ENCODE measurements around the gene PRDM12. TPM values are rescaled to one million over a fixed set of nuclear protein-coding genes. Genes with fewer than 3 reads are reported as not detected.

PRDM12 gene
- total RNA-seq, 1 donor from 2014 or later: not detected

- Histone ChIP-seq H3K4me1 (peaks cover 0 to 10% of the 10 kb centered on the region in 2 donors), H3K27ac (peak overlapping the region; percentile 71 to 77), H3K27me3 (no peaks in the 10 kb centered on the region), H3K4me3 (peak overlapping the region; percentile 50 to 58), H3K36me3 (no peaks in the 10 kb centered on the region), H3K9me3 (no peaks in the 10 kb centered on the region)
- TF ChIP-seq CTCF (IDR thresholded peaks at IDR 0.05): no peak
- DNase-seq (ENCODE audit: low spot score in 2 of 2): peak in 1 of 2 donors; percentile 86
- intact Hi-C loops (cut with DNase I): loop anchor here (2.0 to 10.0 kb wide), 4 partner anchors 111 to 1665 kb away; partner anchors contain the start of genes FUBP3, NUP214 and SETX
Observed at GRCh38 chr9:130689937-130690700, 25.7 kb downstream of the PRDM12 start.

GRCh38 chr9:130692321-130692720 is 27.9 kb downstream of the PRDM12 start:
- intact Hi-C loops (cut with DNase I): loop anchor here (5.0 to 10.0 kb wide), 2 partner anchors 155 to 432 kb away; partner anchors contain the start of gene NUP214
- no peaks in the 10 kb centered on the region for H3K27me3 ChIP-seq
- no peak for TF ChIP-seq CTCF (IDR thresholded peaks at IDR 0.05)
- no peak overlapping the region for H3K27ac ChIP-seq
- H3K9me3 ChIP-seq: no peaks in the 10 kb centered on the region
- H3K36me3 ChIP-seq: peaks cover 8 to 18% of the 10 kb centered on the region in 2 donors
- H3K4me3 ChIP-seq: peak overlapping the region in 1 of 2 donors; percentile 77
- peaks cover 0 to 14% of the 10 kb centered on the region in 2 donors for H3K4me1 ChIP-seq
- DNase-seq (ENCODE audit: low spot score in 2 of 2): no peak

GRCh38 chr9:130693101-130693425 is 28.7 kb downstream of the PRDM12 start:
- Histone ChIP-seq H3K4me1 (peaks cover 0 to 14% of the 10 kb centered on the region in 2 donors), H3K27ac (peak overlapping the region; percentile 15 to 37), H3K4me3 (peak overlapping the region; percentile 43 to 77), H3K36me3 (peaks cover 13 to 24% of the 10 kb centered on the region in 2 donors), H3K9me3 (no peaks in the 10 kb centered on the region), H3K27me3 (no peaks in the 10 kb centered on the region)
- intact Hi-C loops (cut with DNase I): loop anchor here (1.0 to 10.0 kb wide), 3 partner anchors 19 to 432 kb away; partner anchors contain the start of gene NUP214
- DNase-seq (ENCODE audit: low spot score in 2 of 2): no peak
- TF ChIP-seq CTCF (IDR thresholded peaks at IDR 0.05): no peak

GRCh38 chr9:130693426-130694191 is 29.2 kb downstream of the PRDM12 start, which contains the start of gene EXOSC2:
Gene EXOSC2, plus strand, starts transcription at chr9:130693780. Its CDS starts 12 bp downstream, at chr9:130693792.
- peaks cover 0 to 14% of the 10 kb centered on the region in 2 donors for H3K4me1 ChIP-seq
- TF ChIP-seq CTCF (IDR thresholded peaks at IDR 0.05): no peak
- intact Hi-C loops (cut with DNase I): loop anchor here (1.0 to 10.0 kb wide), 3 partner anchors 19 to 431 kb away; partner anchors contain the start of gene NUP214
- no peaks in the 10 kb centered on the region for H3K9me3 ChIP-seq
- no peaks in the 10 kb centered on the region for H3K27me3 ChIP-seq
- peaks cover 17 to 29% of the 10 kb centered on the region in 2 donors for H3K36me3 ChIP-seq
- peak within 1 kb of the TSS; percentile 54 to 77 for H3K4me3 ChIP-seq
- H3K27ac ChIP-seq: peak within 1 kb of the TSS; percentile 15 to 37
- peak; percentile 95 to 99 for DNase-seq (ENCODE audit: low spot score in 2 of 2)

GRCh38 chr9:130694205-130694604 is 29.8 kb downstream of the PRDM12 start:
- intact Hi-C loops (cut with DNase I): loop anchor here (5.0 to 10.0 kb wide), 2 partner anchors 153 to 431 kb away; partner anchors contain the start of gene NUP214
- Histone ChIP-seq H3K4me1 (peaks cover 0 to 14% of the 10 kb centered on the region in 2 donors), H3K27me3 (no peaks in the 10 kb centered on the region), H3K9me3 (no peaks in the 10 kb centered on the region), H3K27ac (no peak overlapping the region), H3K36me3 (peaks cover 18 to 35% of the 10 kb centered on the region in 2 donors), H3K4me3 (peak overlapping the region; percentile 54 to 77)
- no peak for TF ChIP-seq CTCF (IDR thresholded peaks at IDR 0.05)
- no peak for DNase-seq (ENCODE audit: low spot score in 2 of 2)

Data from ascending aorta (tissue), 2 donors.